ENCODE results near the gene PLXDC2. TPM values are rescaled to one million over a fixed set of nuclear protein-coding genes. Genes with fewer than 3 reads are reported as not detected.

Gene PLXDC2
- total RNA-seq, 1 experiment from 2014 or later = 38.7 TPM

GRCh38 chr10:19919671-19920070 lies 103.4 kb downstream of the PLXDC2 start:
- Histone ChIP-seq H2BK120ac (ENCODE audit: low read depth, low read length, poor library complexity, severe bottlenecking) (no peak overlapping the region), H3K27ac (ENCODE audit: insufficient read length, low read depth, low read length) (no peak overlapping the region), H3K9me3 (ENCODE audit: control insufficient read depth, low read depth, low read length) (no peaks in the 10 kb centered on the region), H3K56ac (ENCODE audit: insufficient read length, low read depth, low read length) (no peak overlapping the region), H3K9ac (ENCODE audit: extremely low read depth, insufficient read length, low read length) (no peak overlapping the region), H3K4ac (ENCODE audit: low read depth, low read length) (no peak overlapping the region), H3K4me2 (ENCODE audit: insufficient read depth, insufficient read length, low read length) (no peak overlapping the region), H4K8ac (replicated peaks; ENCODE audit: insufficient read length, low read depth, low read length) (no peak overlapping the region), H4K5ac (ENCODE audit: insufficient read length, low read depth, low read length) (no peak overlapping the region), H2BK15ac (ENCODE audit: low read depth, low read length) (no peak overlapping the region), H3K4me1 (ENCODE audit: insufficient read depth, low read length) (peaks cover 7% of the 10 kb centered on the region), H2AFZ (ENCODE audit: low read length) (no peak overlapping the region), H3K18ac (ENCODE audit: insufficient read length, low read depth, low read length) (no peak overlapping the region), H3K23me2 (ENCODE audit: insufficient read length, low read depth, low read length, poor library complexity, severe bottlenecking) (no peaks in the 10 kb centered on the region), H4K20me1 (ENCODE audit: control insufficient read depth, insufficient read depth, insufficient read length) (no peaks in the 10 kb centered on the region), H2BK20ac (ENCODE audit: low read depth, low read length, poor library complexity, severe bottlenecking) (no peak overlapping the region), H4K91ac (ENCODE audit: insufficient read length, low read depth, low read length) (no peak overlapping the region), H2BK12ac (ENCODE audit: insufficient read length, low read depth, low read length) (no peak overlapping the region), H3K79me1 (ENCODE audit: insufficient read depth, low read depth, low read length, poor library complexity, severe bottlenecking) (peaks cover 2% of the 10 kb centered on the region), H3K23ac (ENCODE audit: insufficient read length, low read depth, low read length) (no peak overlapping the region), H3K79me2 (ENCODE audit: insufficient read depth, low read length) (no peaks in the 10 kb centered on the region; the same call in 1 of the 2 replicates), H3K14ac (ENCODE audit: insufficient read depth, low read length) (no peak overlapping the region), H3K27me3 (ENCODE audit: insufficient read depth, low read length) (no peaks in the 10 kb centered on the region), H2BK5ac (ENCODE audit: insufficient read length, low read length) (no peak overlapping the region), H3T11ph (ENCODE audit: low read length) (no peak overlapping the region), H2AK5ac (ENCODE audit: insufficient read length, low read length) (no peak overlapping the region)
- Mint-ChIP-seq H3K27me3 (ENCODE audit: low read depth) (no peaks in the 10 kb centered on the region), H3K4me3 (no peak overlapping the region), H3K4me1 (peaks cover 19 to 29% of the 10 kb centered on the region in 2 experiments), H3K9me3 (peaks cover 0 to 3% of the 10 kb centered on the region in 2 experiments; a peak in 2 of 5 replicates), H3K27ac (peak overlapping the region in 2 of 3 experiments; percentile 11 to 40; a peak in 2 of 7 replicates), H3K36me3 (ENCODE audit: insufficient read depth in 1 of 3, low read depth in 3 of 3) (peaks cover 0 to 4% (median 2%) of the 10 kb centered on the region in 3 experiments; a peak in 4 of 7 replicates)
- no peak for DNase-seq
- TF ChIP-seq CTCF (conservative IDR thresholded peaks at IDR 0.05) = no peak
- no CpG with 5 or more reads among the region's 2 CpGs for WGBS (ENCODE audit: extremely low coverage, insufficient read length, low lambda C conversion rate)

Data from H9 (cell line).